Activated CD4-positive, alpha-beta memory T cell treated with anti-CD3 and anti-CD28 coated beads for 36 hours (primary cell): Measurements from ENCODE around the gene ADGRG7. TPM values are rescaled to one million over a fixed set of nuclear protein-coding genes. Genes with fewer than 3 reads are reported as not detected.

Source experiments
- CTCF ChIA-PET: fragments of 350-600 bp; sonication (Branson Sonifier 250); formaldehyde crosslinking; loops from one replicate; lab custom pipeline; 2021; ENCODE audit warnings: antibody characterized with exemption, inconsistent platforms; lab: Charles Lee
- POLR2A ChIA-PET: fragments of 350-600 bp; sonication (Branson Sonifier 250); formaldehyde crosslinking; loops from one replicate; lab custom pipeline; 2021; ENCODE audit warnings: antibody characterized with exemption; lab: Charles Lee
- DNase-seq: peaks from one replicate; pipeline ENCODE4 v3.0.0-alpha.2; 2020
- H3K27ac Mint-ChIP-seq: one replicate; pipeline ENCODE4 v1.8.0; 2021; ENCODE audit warnings: mixed read lengths
- H3K27me3 Mint-ChIP-seq: one replicate; pipeline ENCODE4 v1.8.0; 2021; ENCODE audit warnings: mixed read lengths
- H3K36me3 Mint-ChIP-seq: one replicate; pipeline ENCODE4 v1.8.0; 2021; ENCODE audit warnings: mixed read lengths
- H3K4me1 Mint-ChIP-seq: one replicate; pipeline ENCODE4 v1.8.0; 2021; ENCODE audit warnings: low read depth, mixed read lengths
- H3K4me3 Mint-ChIP-seq: one replicate; pipeline ENCODE4 v1.8.0; 2021; ENCODE audit warnings: mild to moderate bottlenecking, mixed read lengths
- H3K9me3 Mint-ChIP-seq: one replicate; pipeline ENCODE4 v1.8.0; 2021; ENCODE audit warnings: mixed read lengths
- intact Hi-C: fragments of 100-400 bp; cut with micrococcal nuclease; formaldehyde crosslinking; loops from one replicate; pipeline ENCODE4 v1.15.1; 2023
- total RNA-seq, 2 experiments: library from RNA; stranded (reverse); gene quantifications; one replicate each; pipeline ENCODE4 v1.2.3, GENCODE V29; 2021

The ADGRG7 gene
- total RNA-seq = not detected

- intact Hi-C loops = no loop called here
Measured at GRCh38 chr3:100609305-100609704, at the start of gene ADGRG7. ADGRG7 (plus strand) TSS chr3:100609601; CDS start chr3:100609857, 256 bp downstream.

GRCh38 chr3:100560426-100560825 is 49.0 kb upstream of the ADGRG7 start:
- CTCF ChIA-PET = interaction anchor here (1.0 kb wide), 1 partner anchor 98 kb away, joined by 3 read pairs; no protein-coding TSS in a partner anchor
- POLR2A ChIA-PET = no interaction called here
- H3K27me3 Mint-ChIP-seq = no peaks in the 10 kb centered on the region
- H3K9me3 Mint-ChIP-seq = no peaks in the 10 kb centered on the region
- intact Hi-C loops = no loop called here
- no peaks in the 10 kb centered on the region for H3K4me1 Mint-ChIP-seq
- DNase-seq = no peak
- no peak overlapping the region for H3K4me3 Mint-ChIP-seq
- no peaks in the 10 kb centered on the region for H3K36me3 Mint-ChIP-seq
- H3K27ac Mint-ChIP-seq = no peak overlapping the region

More at GRCh38 chr3:100609305-100609704, at the start of gene ADGRG7:
- CTCF ChIA-PET = no interaction called here
- Mint-ChIP-seq H3K27me3 (peaks cover 21% of the 10 kb centered on the region), H3K4me1 (no peaks in the 10 kb centered on the region), H3K9me3 (no peaks in the 10 kb centered on the region), H3K27ac (no peak within 1 kb of the TSS), H3K4me3 (no peak within 1 kb of the TSS), H3K36me3 (no peaks in the 10 kb centered on the region)
- no peak for DNase-seq
- POLR2A ChIA-PET = no interaction called here

- CTCF ChIA-PET = no interaction called here
- no peak overlapping the region for H3K27ac Mint-ChIP-seq
- intact Hi-C loops = no loop called here
- POLR2A ChIA-PET = no interaction called here
- no peaks in the 10 kb centered on the region for H3K27me3 Mint-ChIP-seq
- DNase-seq = no peak
- no peaks in the 10 kb centered on the region for H3K36me3 Mint-ChIP-seq
- H3K9me3 Mint-ChIP-seq = no peaks in the 10 kb centered on the region
- H3K4me3 Mint-ChIP-seq = no peak overlapping the region
- H3K4me1 Mint-ChIP-seq = no peaks in the 10 kb centered on the region
Measured at GRCh38 chr3:100561459-100562158, 47.8 kb upstream of the ADGRG7 start.

GRCh38 chr3:100562224-100562857 is 47.1 kb upstream of the ADGRG7 start:
- Mint-ChIP-seq H3K4me3 (no peak overlapping the region), H3K36me3 (no peaks in the 10 kb centered on the region), H3K27ac (no peak overlapping the region), H3K9me3 (no peaks in the 10 kb centered on the region), H3K4me1 (no peaks in the 10 kb centered on the region), H3K27me3 (no peaks in the 10 kb centered on the region)
- ChIA-PET CTCF (interaction anchor here (1.5 kb wide), 1 partner anchor 29 kb away, joined by 3 read pairs; no protein-coding TSS in a partner anchor), POLR2A (no interaction called here)
- intact Hi-C loops = no loop called here
- DNase-seq = no peak

GRCh38 chr3:100563228-100563627 is 46.2 kb upstream of the ADGRG7 start:
- no peak overlapping the region for H3K4me3 Mint-ChIP-seq
- no peaks in the 10 kb centered on the region for H3K9me3 Mint-ChIP-seq
- no peak overlapping the region for H3K27ac Mint-ChIP-seq
- ChIA-PET CTCF (interaction anchor here (0.9 to 1.5 kb wide), 2 partner anchors 27 to 28 kb away, joined by 3 to 4 read pairs; no protein-coding TSS in a partner anchor), POLR2A (no interaction called here)
- H3K27me3 Mint-ChIP-seq = no peaks in the 10 kb centered on the region
- no peak for DNase-seq
- intact Hi-C loops = no loop called here
- no peaks in the 10 kb centered on the region for H3K36me3 Mint-ChIP-seq
- no peaks in the 10 kb centered on the region for H3K4me1 Mint-ChIP-seq

GRCh38 chr3:100563652-100564211 is 45.7 kb upstream of the ADGRG7 start:
- CTCF ChIA-PET = interaction anchor here (0.9 to 1.5 kb wide), 2 partner anchors 26 to 27 kb away, joined by 3 to 4 read pairs; no protein-coding TSS in a partner anchor
- H3K27me3 Mint-ChIP-seq = no peaks in the 10 kb centered on the region
- no peak overlapping the region for H3K4me3 Mint-ChIP-seq
- POLR2A ChIA-PET = no interaction called here
- H3K27ac Mint-ChIP-seq = no peak overlapping the region
- no peak for DNase-seq
- no peaks in the 10 kb centered on the region for H3K4me1 Mint-ChIP-seq
- H3K36me3 Mint-ChIP-seq = no peaks in the 10 kb centered on the region
- H3K9me3 Mint-ChIP-seq = no peaks in the 10 kb centered on the region
- intact Hi-C loops = no loop called here

- no peaks in the 10 kb centered on the region for H3K9me3 Mint-ChIP-seq
- H3K27me3 Mint-ChIP-seq = no peaks in the 10 kb centered on the region
- H3K36me3 Mint-ChIP-seq = no peaks in the 10 kb centered on the region
- DNase-seq = no peak
- H3K4me3 Mint-ChIP-seq = no peak overlapping the region
- intact Hi-C loops = no loop called here
- CTCF ChIA-PET = interaction anchor here (1.4 kb wide), 1 partner anchor 19 kb away, joined by 3 read pairs; no protein-coding TSS in a partner anchor
- H3K4me1 Mint-ChIP-seq = no peaks in the 10 kb centered on the region
- no peak overlapping the region for H3K27ac Mint-ChIP-seq
- POLR2A ChIA-PET = no interaction called here
Measured at GRCh38 chr3:100570811-100571210, 38.6 kb upstream of the ADGRG7 start.

GRCh38 chr3:100574536-100574935 is 34.9 kb upstream of the ADGRG7 start:
- peaks cover 3% of the 10 kb centered on the region for H3K27me3 Mint-ChIP-seq
- H3K4me1 Mint-ChIP-seq = no peaks in the 10 kb centered on the region
- H3K9me3 Mint-ChIP-seq = no peaks in the 10 kb centered on the region
- H3K27ac Mint-ChIP-seq = no peak overlapping the region
- H3K36me3 Mint-ChIP-seq = no peaks in the 10 kb centered on the region
- intact Hi-C loops = no loop called here
- no peak for DNase-seq
- H3K4me3 Mint-ChIP-seq = no peak overlapping the region
- ChIA-PET POLR2A (no interaction called here), CTCF (interaction anchor here (0.7 to 1.3 kb wide), 3 partner anchors 15 to 112 kb away, joined by 3 to 6 read pairs (median 3); no protein-coding TSS in a partner anchor)

- no peak overlapping the region for H3K27ac Mint-ChIP-seq
- intact Hi-C loops = no loop called here
- no peak overlapping the region for H3K4me3 Mint-ChIP-seq
- H3K9me3 Mint-ChIP-seq = no peaks in the 10 kb centered on the region
- CTCF ChIA-PET = interaction anchor here (1.3 kb wide), 1 partner anchor 14 kb away, joined by 6 read pairs; no protein-coding TSS in a partner anchor
- POLR2A ChIA-PET = no interaction called here
- no peaks in the 10 kb centered on the region for H3K36me3 Mint-ChIP-seq
- H3K4me1 Mint-ChIP-seq = no peaks in the 10 kb centered on the region
- H3K27me3 Mint-ChIP-seq = peaks cover 3% of the 10 kb centered on the region
- DNase-seq = no peak
Measured at GRCh38 chr3:100575704-100576103, 33.7 kb upstream of the ADGRG7 start.

- H3K4me3 Mint-ChIP-seq = no peak overlapping the region
- ChIA-PET POLR2A (no interaction called here), CTCF (interaction anchor here (1.3 kb wide), 1 partner anchor 13 kb away, joined by 3 read pairs; no protein-coding TSS in a partner anchor)
- H3K9me3 Mint-ChIP-seq = no peaks in the 10 kb centered on the region
- no peaks in the 10 kb centered on the region for H3K4me1 Mint-ChIP-seq
- H3K36me3 Mint-ChIP-seq = no peaks in the 10 kb centered on the region
- H3K27ac Mint-ChIP-seq = no peak overlapping the region
- intact Hi-C loops = no loop called here
- no peak for DNase-seq
- H3K27me3 Mint-ChIP-seq = peaks cover 5% of the 10 kb centered on the region
Measured at GRCh38 chr3:100577382-100578008, 31.9 kb upstream of the ADGRG7 start.

GRCh38 chr3:100578646-100579045 is 30.8 kb upstream of the ADGRG7 start:
- H3K27me3 Mint-ChIP-seq = peaks cover 5% of the 10 kb centered on the region
- no peak overlapping the region for H3K4me3 Mint-ChIP-seq
- H3K4me1 Mint-ChIP-seq = no peaks in the 10 kb centered on the region
- no peaks in the 10 kb centered on the region for H3K9me3 Mint-ChIP-seq
- no peaks in the 10 kb centered on the region for H3K36me3 Mint-ChIP-seq
- intact Hi-C loops = no loop called here
- ChIA-PET CTCF (interaction anchor here (2.2 kb wide), 1 partner anchor 11 kb away, joined by 8 read pairs; no protein-coding TSS in a partner anchor), POLR2A (no interaction called here)
- DNase-seq = no peak
- no peak overlapping the region for H3K27ac Mint-ChIP-seq

- no peak for DNase-seq
- CTCF ChIA-PET = interaction anchor here (0.8 to 2.2 kb wide), 3 partner anchors 10 to 117 kb away, joined by 3 to 8 read pairs (median 3); no protein-coding TSS in a partner anchor
- H3K4me3 Mint-ChIP-seq = no peak overlapping the region
- no peaks in the 10 kb centered on the region for H3K9me3 Mint-ChIP-seq
- no peaks in the 10 kb centered on the region for H3K36me3 Mint-ChIP-seq
- POLR2A ChIA-PET = no interaction called here
- intact Hi-C loops = no loop called here
- H3K27me3 Mint-ChIP-seq = peaks cover 5% of the 10 kb centered on the region
- H3K27ac Mint-ChIP-seq = no peak overlapping the region
- no peaks in the 10 kb centered on the region for H3K4me1 Mint-ChIP-seq
Measured at GRCh38 chr3:100580147-100580546, 29.3 kb upstream of the ADGRG7 start.
